Loucy (cell line): ENCODE measurements around the gene COL13A1.

Experiments
- EZH2phosphoT487 ChIP-seq: fragments of 200-600 bp; IDR thresholded peaks from 2 replicates; pipeline ENCODE4 v1.6.1; 2018; ENCODE audit warnings: antibody characterized with exemption, mild to moderate bottlenecking, moderate library complexity, borderline replicate concordance
- TF ChIP-seq, protein P1 (sequence below): fragments of 200-600 bp; sonication (generic); conservative IDR thresholded peaks from 2 replicates; pipeline ENCODE4 v1.5.1; 2014; ENCODE audit warnings: mild to moderate bottlenecking, antibody characterized with exemption, low read length

GRCh38 chr10:69844698-69845097 is 43.0 kb downstream of the COL13A1 start:
- TF ChIP-seq, protein P1, sequence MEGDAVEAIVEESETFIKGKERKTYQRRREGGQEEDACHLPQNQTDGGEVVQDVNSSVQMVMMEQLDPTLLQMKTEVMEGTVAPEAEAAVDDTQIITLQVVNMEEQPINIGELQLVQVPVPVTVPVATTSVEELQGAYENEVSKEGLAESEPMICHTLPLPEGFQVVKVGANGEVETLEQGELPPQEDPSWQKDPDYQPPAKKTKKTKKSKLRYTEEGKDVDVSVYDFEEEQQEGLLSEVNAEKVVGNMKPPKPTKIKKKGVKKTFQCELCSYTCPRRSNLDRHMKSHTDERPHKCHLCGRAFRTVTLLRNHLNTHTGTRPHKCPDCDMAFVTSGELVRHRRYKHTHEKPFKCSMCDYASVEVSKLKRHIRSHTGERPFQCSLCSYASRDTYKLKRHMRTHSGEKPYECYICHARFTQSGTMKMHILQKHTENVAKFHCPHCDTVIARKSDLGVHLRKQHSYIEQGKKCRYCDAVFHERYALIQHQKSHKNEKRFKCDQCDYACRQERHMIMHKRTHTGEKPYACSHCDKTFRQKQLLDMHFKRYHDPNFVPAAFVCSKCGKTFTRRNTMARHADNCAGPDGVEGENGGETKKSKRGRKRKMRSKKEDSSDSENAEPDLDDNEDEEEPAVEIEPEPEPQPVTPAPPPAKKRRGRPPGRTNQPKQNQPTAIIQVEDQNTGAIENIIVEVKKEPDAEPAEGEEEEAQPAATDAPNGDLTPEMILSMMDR = no peak
- TF ChIP-seq EZH2phosphoT487 = no peak
